HEK293T (cell line): ENCODE measurements around the gene AMPD3.

Experiments used
- CTCF ChIA-PET: fragments of 350-600 bp; formaldehyde crosslinking; extraction: SDS; loops from one replicate; lab custom pipeline; 2021; ENCODE audit warnings: antibody characterized with exemption, inconsistent platforms; lab: Yijun Ruan, JAX
- POLR2A ChIA-PET: fragments of 350-600 bp; formaldehyde crosslinking; extraction: SDS; loops from one replicate; lab custom pipeline; 2020; ENCODE audit warnings: antibody characterized with exemption, inconsistent platforms; lab: Yijun Ruan, JAX
- DNase-seq: peaks from one replicate; pipeline ENCODE4 v3.0.0; 2012; ENCODE audit warnings: mixed read lengths; ENCODE audit errors: extremely low spot score
- ARNT ChIP-seq: fragments of 450-650 bp; IDR thresholded peaks from 2 replicates; pipeline ENCODE4 v1.6.1; 2017; ENCODE audit warnings: mild to moderate bottlenecking
- BHLHE40 ChIP-seq: fragments of 450-650 bp; IDR thresholded peaks from 2 replicates; pipeline ENCODE4 v1.6.1; 2016; ENCODE audit warnings: mild to moderate bottlenecking, moderate library complexity, borderline replicate concordance
- CTBP1 ChIP-seq: fragments of 450-650 bp; IDR thresholded peaks from 2 replicates; pipeline ENCODE4 v1.6.1; 2016; ENCODE audit warnings: borderline replicate concordance
- ELF4 ChIP-seq: fragments of 450-650 bp; IDR thresholded peaks from 2 replicates; pipeline ENCODE4 v1.6.1; 2017; ENCODE audit warnings: antibody characterized with exemption
- FOXA1 ChIP-seq: fragments of 450-650 bp; IDR thresholded peaks from 2 replicates; pipeline ENCODE4 v1.6.1; 2016; ENCODE audit warnings: mild to moderate bottlenecking
- FOXK2 ChIP-seq: fragments of 450-650 bp; IDR thresholded peaks from 2 replicates; pipeline ENCODE4 v1.6.1; 2016; ENCODE audit warnings: mild to moderate bottlenecking
- FOXM1 ChIP-seq: fragments of 450-650 bp; IDR thresholded peaks from 2 replicates; pipeline ENCODE4 v1.6.1; 2017; ENCODE audit warnings: mild to moderate bottlenecking, borderline replicate concordance
- HDGF ChIP-seq: fragments of 450-650 bp; IDR thresholded peaks from 2 replicates; pipeline ENCODE4 v1.6.1; 2017; ENCODE audit warnings: antibody characterized with exemption, borderline replicate concordance
- L3MBTL2 ChIP-seq: fragments of 450-650 bp; conservative IDR thresholded peaks from 2 replicates; pipeline ENCODE4 v1.6.1; 2016; ENCODE audit warnings: mild to moderate bottlenecking
- LEF1 ChIP-seq: fragments of 450-650 bp; IDR thresholded peaks from 2 replicates; pipeline ENCODE4 v1.6.1; 2017; ENCODE audit warnings: mild to moderate bottlenecking, borderline replicate concordance
- NFRKB ChIP-seq: fragments of 450-650 bp; IDR thresholded peaks from 2 replicates; pipeline ENCODE4 v1.6.1; 2016; ENCODE audit warnings: mild to moderate bottlenecking, moderate library complexity
- PKNOX1 ChIP-seq: fragments of 450-650 bp; IDR thresholded peaks from 2 replicates; pipeline ENCODE4 v1.6.1; 2016
- SP1 ChIP-seq: fragments of 450-650 bp; IDR thresholded peaks from 2 replicates; pipeline ENCODE4 v1.6.1; 2017
- SUZ12 ChIP-seq: fragments of 450-650 bp; IDR thresholded peaks from 2 replicates; pipeline ENCODE4 v1.6.1; 2016; ENCODE audit warnings: mild to moderate bottlenecking
- TARDBP ChIP-seq: fragments of 450-650 bp; IDR thresholded peaks from 2 replicates; pipeline ENCODE4 v1.6.1; 2016
- ZNF384 ChIP-seq: fragments of 450-650 bp; IDR thresholded peaks from 2 replicates; pipeline ENCODE4 v1.6.1; 2016

The AMPD3 gene

GRCh38 chr11:10541561-10541930, 86.5 kb downstream of the AMPD3 start:
- DNase-seq: no peak
- ChIA-PET CTCF (interaction anchor here (0.6 to 1.2 kb wide), 5 partner anchors 17 to 1104 kb away, joined by 3 to 7 read pairs (median 4); no protein-coding TSS in a partner anchor), POLR2A (interaction anchor here (0.9 to 2.1 kb wide), 9 partner anchors 9 to 212 kb away, joined by 3 to 9 read pairs (median 4); partner anchors contain the start of gene AMPD3)
- TF ChIP-seq L3MBTL2 (no peak), ARNT (no peak), TARDBP (no peak), FOXM1 (no peak), ZNF384 (no peak), CTBP1 (no peak), FOXA1 (no peak), FOXK2 (no peak), NFRKB (no peak), BHLHE40 (no peak), SP1 (no peak), HDGF (no peak), LEF1 (no peak), PKNOX1 (no peak), SUZ12 (no peak), ELF4 (no peak)

GRCh38 chr11:10542776-10543175, 87.7 kb downstream of the AMPD3 start:
- TF ChIP-seq ZNF384 (no peak), SP1 (no peak)
- no peak for DNase-seq
- ChIA-PET CTCF (no interaction called here), POLR2A (no interaction called here)

- POLR2A ChIA-PET: no interaction called here
- no peak for TF ChIP-seq NFRKB
- TF ChIP-seq CTBP1: no peak
- TF ChIP-seq FOXK2: no peak
- TF ChIP-seq LEF1: no peak
- TF ChIP-seq BHLHE40: no peak
- no peak for TF ChIP-seq PKNOX1
- no peak for TF ChIP-seq SP1
- no peak for TF ChIP-seq FOXM1
- DNase-seq: no peak
- CTCF ChIA-PET: no interaction called here
Measured at GRCh38 chr11:10543782-10544181, 88.7 kb downstream of the AMPD3 start.

GRCh38 chr11:10544491-10545465, 89.7 kb downstream of the AMPD3 start:
- ChIA-PET CTCF (no interaction called here), POLR2A (no interaction called here)
- no peak for DNase-seq
- no peak for TF ChIP-seq NFRKB
- TF ChIP-seq FOXK2: no peak
- TF ChIP-seq SUZ12: no peak
- no peak for TF ChIP-seq FOXA1
- TF ChIP-seq TARDBP: no peak
- TF ChIP-seq CTBP1: no peak
- TF ChIP-seq ELF4: no peak
- no peak for TF ChIP-seq BHLHE40
- TF ChIP-seq LEF1: no peak
- no peak for TF ChIP-seq L3MBTL2
- TF ChIP-seq ZNF384: no peak
- TF ChIP-seq ARNT: no peak
- no peak for TF ChIP-seq SP1
- no peak for TF ChIP-seq HDGF
- TF ChIP-seq PKNOX1: no peak

- POLR2A ChIA-PET: no interaction called here
- TF ChIP-seq L3MBTL2 (no peak), ELF4 (no peak), SUZ12 (no peak), NFRKB (no peak), FOXK2 (no peak), BHLHE40 (no peak), FOXA1 (no peak), FOXM1 (no peak), HDGF (no peak), LEF1 (no peak)
- CTCF ChIA-PET: no interaction called here
- DNase-seq: no peak
Measured at GRCh38 chr11:10550503-10551289, 95.6 kb downstream of the AMPD3 start.
